H1 (cell line): ENCODE results near the gene MLPH. TPM values are rescaled to one million over a fixed set of nuclear protein-coding genes. Genes with fewer than 3 reads are reported as not detected.

Experiments
- CEBPB ChIP-seq: IDR thresholded peaks from 2 replicates; pipeline ENCODE4 v1.6.1; 2012; ENCODE audit warnings: low read depth, low read length
- CHD7 ChIP-seq: fragments of 300-600 bp; sonication (generic); IDR thresholded peaks from 2 replicates; pipeline ENCODE4 v1.7.1; 2012; ENCODE audit warnings: low read length, moderate library complexity, mild to moderate bottlenecking, inconsistent platforms; ENCODE audit not compliant: insufficient replicate concordance
- POLR2AphosphoS5 ChIP-seq: IDR thresholded peaks from 2 replicates; pipeline ENCODE4 v1.6.1; 2011; ENCODE audit warnings: low read depth, low read length
- TBP ChIP-seq: IDR thresholded peaks from 2 replicates; pipeline ENCODE4 v1.6.1; 2011; ENCODE audit warnings: low read depth, low read length, improper control_type of control experiment
- YY1 ChIP-seq: IDR thresholded peaks from 2 replicates; pipeline ENCODE4 v1.6.1; 2011; ENCODE audit warnings: low read depth, mild to moderate bottlenecking, low read length
- polyA plus RNA-seq, 7 experiments: library from polyadenylated mRNA; depleted of rRNA in 3 of 7; stranded (reverse) in 5 of 7; unstranded in 2 of 7; fragments of >200 nt in 5 of 7; fragments of 200-250 nt in 2 of 7; gene quantifications; 1 replicate in 5 of 7; 2 replicates in 1 of 7; 4 replicates in 1 of 7; pipeline versions ENCODE4 v1.2.1 to v1.2.3, GENCODE V29; 2011 to 2013; ENCODE audit warnings: missing spikeins in 2 of 7, mixed read lengths in 2 of 7
- total RNA-seq: library from RNA; stranded (reverse); fragmentation: NEBNext Ultra II Directional; extraction: Animal tissue kit (Norgen Biotek cat#: 25700); gene quantifications from 2 replicates; pipeline ENCODE4 v1.2.1, GENCODE V29; 2021

Gene MLPH
- total and polyA plus RNA-seq, 2 of the 8 experiments (the other 6 are each of a cell fraction or from before 2014, with no cell fraction given) = 12.7 to 17.0 TPM

GRCh38 chr2:237511433-237511832, 24.4 kb downstream of the MLPH start (continued):
- TF ChIP-seq TBP = no peak
- TF ChIP-seq YY1 = no peak
- no peak for TF ChIP-seq CHD7
- no peak for TF ChIP-seq CEBPB
- no peak for TF ChIP-seq POLR2AphosphoS5
